Esophagus squamous epithelium (tissue), 4 donors: ENCODE measurements around the gene PAPPA.

ENCODE experiments used
- POLR2A ChIP-seq, 4 donors: fragments of 450-650 bp; IDR thresholded peaks; one replicate each; pipeline ENCODE4 v1.6.1; 2017; ENCODE audit warnings: antibody characterized with exemption in 4 of 4, mild to moderate bottlenecking in 4 of 4, moderate library complexity in 3 of 4
- TF ChIP-seq, protein P1 (sequence below), 6 experiments: fragments of 450-650 bp in 4 of 6; fragments of 200-600 bp in 2 of 6; sonication (generic) in 2 of 6; IDR thresholded peaks; one replicate each; pipeline ENCODE4 v1.5.1; 2016 to 2019; ENCODE audit warnings: antibody characterized with exemption in 6 of 6, mild to moderate bottlenecking in 4 of 6, moderate library complexity in 4 of 6

DNA sequence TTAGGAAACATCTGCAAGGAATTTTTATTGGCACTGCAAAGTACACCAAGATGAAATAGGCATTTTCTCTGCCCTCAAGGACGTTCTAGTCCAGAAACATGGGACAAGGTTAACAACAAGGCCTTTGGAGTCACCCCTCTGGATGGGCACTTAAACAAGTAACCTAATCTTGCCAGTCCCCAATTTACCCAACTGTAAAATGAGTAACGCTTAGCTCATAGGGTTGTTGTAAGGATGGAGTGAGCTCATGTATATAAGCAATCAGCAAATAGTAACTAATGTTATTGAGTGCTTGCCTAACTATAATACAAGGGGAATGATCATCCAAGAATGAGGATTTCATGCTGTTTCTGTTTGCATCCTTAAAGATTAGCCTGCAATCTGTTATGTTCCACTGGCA lies 189.3 kb downstream of the PAPPA start:
- TF ChIP-seq, protein P1, sequence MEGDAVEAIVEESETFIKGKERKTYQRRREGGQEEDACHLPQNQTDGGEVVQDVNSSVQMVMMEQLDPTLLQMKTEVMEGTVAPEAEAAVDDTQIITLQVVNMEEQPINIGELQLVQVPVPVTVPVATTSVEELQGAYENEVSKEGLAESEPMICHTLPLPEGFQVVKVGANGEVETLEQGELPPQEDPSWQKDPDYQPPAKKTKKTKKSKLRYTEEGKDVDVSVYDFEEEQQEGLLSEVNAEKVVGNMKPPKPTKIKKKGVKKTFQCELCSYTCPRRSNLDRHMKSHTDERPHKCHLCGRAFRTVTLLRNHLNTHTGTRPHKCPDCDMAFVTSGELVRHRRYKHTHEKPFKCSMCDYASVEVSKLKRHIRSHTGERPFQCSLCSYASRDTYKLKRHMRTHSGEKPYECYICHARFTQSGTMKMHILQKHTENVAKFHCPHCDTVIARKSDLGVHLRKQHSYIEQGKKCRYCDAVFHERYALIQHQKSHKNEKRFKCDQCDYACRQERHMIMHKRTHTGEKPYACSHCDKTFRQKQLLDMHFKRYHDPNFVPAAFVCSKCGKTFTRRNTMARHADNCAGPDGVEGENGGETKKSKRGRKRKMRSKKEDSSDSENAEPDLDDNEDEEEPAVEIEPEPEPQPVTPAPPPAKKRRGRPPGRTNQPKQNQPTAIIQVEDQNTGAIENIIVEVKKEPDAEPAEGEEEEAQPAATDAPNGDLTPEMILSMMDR (IDR thresholded peaks at IDR 0.05) = no peak
- no peak for TF ChIP-seq POLR2A (IDR thresholded peaks at IDR 0.05)
